H9 (cell line): ENCODE results near the gene BCL11B. TPM values are rescaled to one million over a fixed set of nuclear protein-coding genes. Genes with fewer than 3 reads are reported as not detected.

Source experiments
- DNase-seq: peaks from one replicate; pipeline ENCODE4 v3.0.0-alpha.2; 2017
- H2AFZ ChIP-seq: one replicate; pipeline ENCODE4 v1.6.1; 2013; ENCODE audit warnings: mild to moderate bottlenecking, low read length, control low read depth, moderate library complexity
- H2AK5ac ChIP-seq: 2 replicates; pipeline ENCODE4 v1.6.1; 2013; ENCODE audit warnings: low read length, control low read depth, mixed read lengths; ENCODE audit not compliant: insufficient read length
- H2BK120ac ChIP-seq: one replicate; pipeline ENCODE4 v1.6.1; 2013; ENCODE audit warnings: low read depth, mild to moderate bottlenecking, low read length, control low read depth, inconsistent platforms; ENCODE audit not compliant: poor library complexity, severe bottlenecking
- H2BK12ac ChIP-seq: 2 replicates; pipeline ENCODE4 v1.6.1; 2013; ENCODE audit warnings: low read length, control low read depth, mixed read lengths, low read depth; ENCODE audit not compliant: insufficient read length
- H2BK15ac ChIP-seq: 2 replicates; pipeline ENCODE4 v1.6.1; 2013; ENCODE audit warnings: low read depth, low read length, control low read depth
- H2BK20ac ChIP-seq: one replicate; pipeline ENCODE4 v1.6.1; 2013; ENCODE audit warnings: low read depth, mild to moderate bottlenecking, low read length, control low read depth, inconsistent platforms; ENCODE audit not compliant: poor library complexity, severe bottlenecking
- H2BK5ac ChIP-seq: 2 replicates; pipeline ENCODE4 v1.6.1; 2013; ENCODE audit warnings: low read length, control low read depth, mixed read lengths; ENCODE audit not compliant: insufficient read length
- H3K14ac ChIP-seq: 2 replicates; pipeline ENCODE4 v1.6.1; 2013; ENCODE audit warnings: low read length, control low read depth; ENCODE audit not compliant: insufficient read depth
- H3K18ac ChIP-seq: 2 replicates; pipeline ENCODE4 v1.6.1; 2013; ENCODE audit warnings: low read depth, mild to moderate bottlenecking, mixed read lengths, low read length, control low read depth; ENCODE audit not compliant: insufficient read length
- H3K23ac ChIP-seq: 2 replicates; pipeline ENCODE4 v1.6.1; 2013; ENCODE audit warnings: low read length, control low read depth, mixed read lengths, low read depth; ENCODE audit not compliant: insufficient read length
- H3K23me2 ChIP-seq: 2 replicates; pipeline ENCODE4 v1.6.1; 2013; ENCODE audit warnings: low read depth, mild to moderate bottlenecking, mixed read lengths, low read length, control low read depth; ENCODE audit not compliant: insufficient read length, poor library complexity, severe bottlenecking
- H3K27ac ChIP-seq: 2 replicates; pipeline ENCODE4 v1.5.1; 2013; ENCODE audit warnings: low read length, control low read depth, mixed read lengths, low read depth; ENCODE audit not compliant: insufficient read length
- H3K27me3 ChIP-seq: 2 replicates; pipeline ENCODE4 v1.6.1; 2013; ENCODE audit warnings: low read length, control low read depth, inconsistent platforms; ENCODE audit not compliant: insufficient read depth
- H3K4ac ChIP-seq: 2 replicates; pipeline ENCODE4 v1.6.1; 2013; ENCODE audit warnings: low read depth, mild to moderate bottlenecking, control low read depth, inconsistent platforms, low read length, moderate library complexity
- H3K4me1 ChIP-seq: 2 replicates; pipeline ENCODE4 v1.6.1; 2013; ENCODE audit warnings: low read length, control low read depth, inconsistent platforms; ENCODE audit not compliant: insufficient read depth
- H3K4me2 ChIP-seq: 2 replicates; pipeline ENCODE4 v1.6.1; 2013; ENCODE audit warnings: low read length, control low read depth, mixed read lengths; ENCODE audit not compliant: insufficient read length, insufficient read depth
- H3K56ac ChIP-seq: 2 replicates; pipeline ENCODE4 v1.6.1; 2013; ENCODE audit warnings: low read depth, mild to moderate bottlenecking, mixed read lengths, low read length, control low read depth; ENCODE audit not compliant: insufficient read length
- H3K79me1 ChIP-seq: 2 replicates; pipeline ENCODE4 v1.6.1; 2013; ENCODE audit warnings: low read depth, mild to moderate bottlenecking, moderate library complexity, low read length, control low read depth, inconsistent platforms; ENCODE audit not compliant: insufficient read depth, poor library complexity, severe bottlenecking
- H3K79me2 ChIP-seq: 2 replicates; pipeline ENCODE4 v1.6.1; 2013; ENCODE audit warnings: low read length, control low read depth, inconsistent platforms; ENCODE audit not compliant: insufficient read depth
- H3K9ac ChIP-seq: 2 replicates; pipeline ENCODE4 v1.6.1; 2013; ENCODE audit warnings: low read length, control low read depth, mixed read lengths; ENCODE audit not compliant: insufficient read length; ENCODE audit errors: extremely low read depth
- H3K9me3 ChIP-seq: one replicate; pipeline ENCODE4 v1.6.1; 2013; ENCODE audit warnings: low read depth, low read length, inconsistent platforms; ENCODE audit not compliant: control insufficient read depth
- H3T11ph ChIP-seq: one replicate; pipeline ENCODE4 v1.6.1; 2013; ENCODE audit warnings: mild to moderate bottlenecking, low read length, control low read depth, inconsistent platforms
- H4K20me1 ChIP-seq: one replicate; pipeline ENCODE4 v1.6.1; 2013; ENCODE audit not compliant: control insufficient read depth, insufficient read length, insufficient read depth
- H4K5ac ChIP-seq: 2 replicates; pipeline ENCODE4 v1.6.1; 2013; ENCODE audit warnings: low read depth, mild to moderate bottlenecking, mixed read lengths, low read length, control low read depth; ENCODE audit not compliant: insufficient read length
- H4K8ac ChIP-seq: replicated peaks from 2 replicates; pipeline ENCODE4 v1.6.1; 2013; ENCODE audit warnings: low read length, control low read depth, mixed read lengths, low read depth; ENCODE audit not compliant: insufficient read length
- H4K91ac ChIP-seq: 2 replicates; pipeline ENCODE4 v1.6.1; 2013; ENCODE audit warnings: low read depth, mild to moderate bottlenecking, moderate library complexity, mixed read lengths, low read length, control low read depth; ENCODE audit not compliant: insufficient read length
- H3K27ac Mint-ChIP-seq, 3 experiments: 2 replicates in 2 of 3; 3 replicates in 1 of 3; pipeline ENCODE4 v1.8.0; 2020 to 2021; ENCODE audit warnings: mixed read lengths in 3 of 3, mild to moderate bottlenecking in 1 of 3, moderate library complexity in 1 of 3
- H3K27me3 Mint-ChIP-seq: 2 replicates; pipeline ENCODE4 v1.8.0; 2021; ENCODE audit warnings: low read depth, mild to moderate bottlenecking, moderate library complexity, mixed read lengths
- H3K36me3 Mint-ChIP-seq, 3 experiments: 2 replicates in 2 of 3; 3 replicates in 1 of 3; pipeline ENCODE4 v1.8.0; 2020 to 2021; ENCODE audit warnings: low read depth in 3 of 3, mixed read lengths in 3 of 3; ENCODE audit not compliant: insufficient read depth in 1 of 3
- H3K4me1 Mint-ChIP-seq, 2 experiments: 2 replicates each; pipeline ENCODE4 v1.8.0; 2020; ENCODE audit warnings: mixed read lengths in 2 of 2
- H3K4me3 Mint-ChIP-seq, 2 experiments: 2 replicates in 1 of 2; 3 replicates in 1 of 2; pipeline ENCODE4 v1.8.0; 2020 to 2021; ENCODE audit warnings: mild to moderate bottlenecking in 2 of 2, mixed read lengths in 2 of 2, moderate library complexity in 1 of 2
- H3K9me3 Mint-ChIP-seq, 2 experiments: 2 replicates in 1 of 2; 3 replicates in 1 of 2; pipeline ENCODE4 v1.8.0; 2020; ENCODE audit warnings: mild to moderate bottlenecking in 2 of 2, mixed read lengths in 2 of 2, moderate library complexity in 1 of 2
- WGBS: extraction: QIAGEN DNeasy Blood & Tissue Kit; methylation state at CpG from one replicate; pipeline ENCODE4 v1.1.7; 2013; ENCODE audit warnings: missing lambda C conversion rate, low lambda C conversion rate, mixed read lengths; ENCODE audit not compliant: insufficient read length; ENCODE audit errors: extremely low coverage; 5-methylcytosine and 5-hydroxymethylcytosine counted together
- total RNA-seq: library from RNA; stranded (reverse); gene quantifications from 2 replicates; pipeline ENCODE4 v1.2.1, GENCODE V29; 2021
- TF ChIP-seq, protein P1 (sequence below): fragments of 200-600 bp; sonication (generic); conservative IDR thresholded peaks from 3 replicates; pipeline ENCODE4 v1.8.0; 2021; ENCODE audit warnings: antibody characterized with exemption, mild to moderate bottlenecking

Gene BCL11B
- total RNA-seq, 1 experiment from 2014 or later: 4.9 TPM

DNA sequence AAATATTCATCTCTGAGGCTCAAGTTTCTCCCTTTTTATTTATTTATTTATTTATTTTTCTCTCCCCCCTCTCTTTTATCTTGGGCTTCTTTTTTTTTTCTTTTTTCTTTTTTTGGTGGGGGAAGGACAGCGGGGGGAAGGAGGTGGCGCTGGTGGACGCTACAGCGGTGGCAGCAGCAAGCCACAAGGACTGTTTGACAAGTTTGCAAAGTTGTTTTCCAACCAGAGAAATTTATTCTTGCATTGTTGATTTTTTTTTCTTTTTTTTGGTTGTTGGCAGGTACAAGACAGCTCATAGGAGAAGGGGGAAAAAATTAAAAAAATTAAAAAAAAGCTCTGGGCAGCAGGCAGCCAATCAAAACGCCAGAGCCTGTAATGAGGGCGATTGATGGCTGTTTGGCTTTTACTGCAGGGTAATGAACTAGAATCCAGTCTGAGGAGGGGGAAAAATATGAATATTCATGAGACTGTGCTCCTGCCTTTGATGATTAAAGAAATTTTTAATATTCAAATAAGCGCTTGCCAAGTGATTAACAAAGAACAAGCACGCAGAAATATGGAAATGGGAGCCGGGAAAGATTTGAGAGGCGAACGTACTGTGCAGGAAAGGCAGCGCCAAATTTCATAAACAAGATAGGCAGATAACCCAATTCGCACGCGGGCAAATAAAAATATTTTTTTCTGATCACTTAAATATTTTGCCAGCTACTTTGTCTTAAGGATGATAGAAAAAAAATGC, 36.2 kb downstream of the BCL11B start:
- no peak overlapping the region for H4K91ac ChIP-seq
- H2BK12ac ChIP-seq: no peak overlapping the region
- peaks cover 2% of the 10 kb centered on the region; the same call in 1 of the 2 replicates for H3K4me1 ChIP-seq
- H3K9ac ChIP-seq: no peak overlapping the region
- H4K8ac ChIP-seq: no peak overlapping the region
- TF ChIP-seq, protein P1, sequence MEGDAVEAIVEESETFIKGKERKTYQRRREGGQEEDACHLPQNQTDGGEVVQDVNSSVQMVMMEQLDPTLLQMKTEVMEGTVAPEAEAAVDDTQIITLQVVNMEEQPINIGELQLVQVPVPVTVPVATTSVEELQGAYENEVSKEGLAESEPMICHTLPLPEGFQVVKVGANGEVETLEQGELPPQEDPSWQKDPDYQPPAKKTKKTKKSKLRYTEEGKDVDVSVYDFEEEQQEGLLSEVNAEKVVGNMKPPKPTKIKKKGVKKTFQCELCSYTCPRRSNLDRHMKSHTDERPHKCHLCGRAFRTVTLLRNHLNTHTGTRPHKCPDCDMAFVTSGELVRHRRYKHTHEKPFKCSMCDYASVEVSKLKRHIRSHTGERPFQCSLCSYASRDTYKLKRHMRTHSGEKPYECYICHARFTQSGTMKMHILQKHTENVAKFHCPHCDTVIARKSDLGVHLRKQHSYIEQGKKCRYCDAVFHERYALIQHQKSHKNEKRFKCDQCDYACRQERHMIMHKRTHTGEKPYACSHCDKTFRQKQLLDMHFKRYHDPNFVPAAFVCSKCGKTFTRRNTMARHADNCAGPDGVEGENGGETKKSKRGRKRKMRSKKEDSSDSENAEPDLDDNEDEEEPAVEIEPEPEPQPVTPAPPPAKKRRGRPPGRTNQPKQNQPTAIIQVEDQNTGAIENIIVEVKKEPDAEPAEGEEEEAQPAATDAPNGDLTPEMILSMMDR: no peak
- H2BK5ac ChIP-seq: no peak overlapping the region
- no peaks in the 10 kb centered on the region; the same call in 1 of the 2 replicates for H3K27me3 Mint-ChIP-seq
- H3K79me2 ChIP-seq: no peaks in the 10 kb centered on the region; the same call in 1 of the 2 replicates
- H3K79me1 ChIP-seq: no peaks in the 10 kb centered on the region
- no peak overlapping the region for H2BK20ac ChIP-seq
- no peaks in the 10 kb centered on the region; a peak in 1 of 5 replicates for H3K9me3 Mint-ChIP-seq
- H3K27ac ChIP-seq: no peak overlapping the region
- H3K4me2 ChIP-seq: peak overlapping the region; percentile 84
- no peak overlapping the region for H2BK120ac ChIP-seq
- H3K56ac ChIP-seq: no peak overlapping the region
- H2AK5ac ChIP-seq: no peak overlapping the region
- H3K4me1 Mint-ChIP-seq: peaks cover 47 to 75% of the 10 kb centered on the region in 2 experiments
- H3K27me3 ChIP-seq: no peaks in the 10 kb centered on the region
- peak overlapping the region in 2 of 3 experiments; percentile 79 to 95; a peak in 3 of 7 replicates for H3K27ac Mint-ChIP-seq
- H3K36me3 Mint-ChIP-seq: no peaks in the 10 kb centered on the region
- no peaks in the 10 kb centered on the region for H3K9me3 ChIP-seq
- no peak overlapping the region for H4K5ac ChIP-seq
- DNase-seq: no peak
- WGBS: no CpG with 5 or more reads among the region's 15 CpGs
- peaks cover 8% of the 10 kb centered on the region for H3K23me2 ChIP-seq
- no peak overlapping the region for H3T11ph ChIP-seq
- no peak overlapping the region for H2AFZ ChIP-seq
- H3K23ac ChIP-seq: no peak overlapping the region
- H4K20me1 ChIP-seq: no peaks in the 10 kb centered on the region
- no peak overlapping the region for H3K4ac ChIP-seq
- no peak overlapping the region for H3K18ac ChIP-seq
- H2BK15ac ChIP-seq: no peak overlapping the region
- no peak overlapping the region for H3K14ac ChIP-seq
- peak overlapping the region; percentile 70 to 82 for H3K4me3 Mint-ChIP-seq
